ENCODE measurements around the gene PHKB. TPM values are rescaled to one million over a fixed set of nuclear protein-coding genes. Genes with fewer than 3 reads are reported as not detected.
"Not testable (repeated sequence)": the region's sequence is repeated elsewhere in the genome, so short reads cannot be mapped to it uniquely, and the experiment has no call there.

PHKB gene
- total RNA-seq = 10 to 100 TPM; 90.4 to 91.5 TPM
- long read RNA-seq, full-length matches to known transcripts = 6 of 48 reads
- long read RNA-seq, partial matches to known transcripts = 4 of 48 reads
- long read RNA-seq, other reads (novel, unspliced or antisense) = 38 of 48 reads

GRCh38 chr16:47460711-47461597 is at the start of gene PHKB, which contains the start of gene ITFG1:
Gene PHKB (plus strand): TSS chr16:47461331. CDS start chr16:47461351, 20 bp downstream.
Gene ITFG1 (minus strand): TSS chr16:47461063. CDS start chr16:47461045, 18 bp downstream.
- DNase-seq (peak; percentile 88 to 95), ATAC-seq (peak; percentile 92)
- intact Hi-C loops (cut with DNase I, micrococcal nuclease) = no loop called here

- intact Hi-C loops (cut with DNase I, micrococcal nuclease) = no loop called here
- DNase-seq (no peak), ATAC-seq (no peak)
Measured at GRCh38 chr16:47413041-47413440, 48.1 kb upstream of the PHKB start.

GRCh38 chr16:47416869-47417268 is 44.3 kb upstream of the PHKB start:
- intact Hi-C loops (cut with DNase I, micrococcal nuclease) = no loop called here
- no peak for DNase-seq
- ATAC-seq = no peak

GRCh38 chr16:47424846-47425245 is 36.3 kb upstream of the PHKB start:
- DNase-seq = no peak
- intact Hi-C loops (cut with DNase I, micrococcal nuclease) = no loop called here
- ATAC-seq = no peak

DNA sequence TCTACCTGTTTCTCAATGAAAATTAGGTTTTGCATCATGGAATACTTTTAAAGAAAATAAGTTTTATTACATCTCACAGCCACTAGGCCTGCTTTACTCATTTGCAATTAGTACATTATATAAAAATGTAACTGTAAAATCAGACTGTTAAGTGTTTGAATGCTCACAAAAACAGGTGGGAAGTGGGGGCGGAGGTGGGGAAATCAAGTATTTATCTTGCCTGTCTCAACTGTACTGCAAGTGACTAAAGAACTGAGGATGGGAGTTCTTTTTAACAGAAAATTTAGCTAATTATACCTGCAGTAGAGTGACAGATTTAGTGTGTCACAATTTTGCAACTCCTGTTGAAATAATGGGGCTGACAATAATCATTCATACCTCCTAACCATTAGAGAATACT is 34.3 kb upstream of the PHKB start:
- intact Hi-C loops (cut with DNase I, micrococcal nuclease) = no loop called here
- ATAC-seq (no peak), DNase-seq (no peak)

DNA sequence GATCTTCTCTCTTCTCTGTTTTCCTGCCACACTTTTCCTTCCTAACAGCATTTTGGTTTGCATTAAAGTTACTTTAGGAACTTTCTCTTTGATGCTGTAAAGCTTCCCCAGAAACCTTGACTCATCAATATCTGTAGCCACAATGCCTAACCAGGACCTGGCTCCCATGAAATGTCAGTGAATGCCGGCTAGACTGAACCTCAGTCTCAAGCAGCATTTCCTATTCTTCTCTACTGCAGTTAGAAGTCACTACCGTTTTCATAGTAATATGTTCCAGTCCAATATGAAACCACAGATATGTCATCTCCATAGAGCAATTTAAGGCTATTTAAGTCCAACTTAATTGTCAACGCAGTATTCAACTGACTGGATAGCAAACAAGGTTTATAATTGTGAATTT is 29.2 kb upstream of the PHKB start:
- intact Hi-C loops (cut with DNase I, micrococcal nuclease) = no loop called here
- DNase-seq (no peak), ATAC-seq (no peak)

DNA sequence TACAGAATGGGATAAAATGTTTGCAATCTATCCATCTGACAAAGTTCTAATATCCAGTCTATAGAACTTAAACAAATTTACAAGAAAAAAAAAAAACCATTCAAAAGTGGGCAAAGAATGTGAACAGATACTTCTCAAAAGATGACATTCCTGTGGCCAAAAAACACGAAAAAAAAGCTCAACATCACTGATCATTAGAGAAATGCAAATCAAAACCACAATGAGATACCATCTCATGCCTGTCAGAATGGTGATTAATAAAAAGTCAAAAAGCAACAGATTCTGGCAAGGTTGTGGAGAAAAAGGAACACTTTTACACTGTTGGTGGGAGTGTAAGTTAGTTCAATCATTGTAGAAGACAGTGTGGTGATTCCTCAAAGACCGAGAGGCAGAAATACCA is 26.9 kb upstream of the PHKB start:
- intact Hi-C loops (cut with DNase I, micrococcal nuclease); ATAC-seq; DNase-seq: not testable (repeated sequence)

DNA sequence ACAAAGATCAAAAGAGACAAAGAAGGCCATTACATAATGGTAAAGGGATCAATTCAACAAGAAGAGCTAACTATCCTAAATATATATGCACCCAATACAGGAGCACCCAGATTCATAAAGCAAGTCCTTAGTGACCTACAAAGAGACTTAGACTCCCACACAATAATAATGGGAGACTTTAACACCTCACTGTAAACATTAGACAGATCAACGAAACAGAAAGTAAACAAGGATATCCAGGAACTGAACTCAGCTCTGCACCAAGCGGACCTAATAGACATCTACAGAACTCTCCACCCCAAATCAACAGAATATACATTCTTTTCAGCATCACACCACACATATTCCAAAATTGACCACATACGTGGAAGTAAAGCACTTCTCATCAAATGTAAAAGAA is 21.1 kb upstream of the PHKB start:
- ATAC-seq; intact Hi-C loops (cut with DNase I, micrococcal nuclease); DNase-seq: not testable (repeated sequence)

- intact Hi-C loops (cut with DNase I, micrococcal nuclease); ATAC-seq; DNase-seq: not testable (repeated sequence)
Measured at GRCh38 chr16:47442884-47443283, 18.2 kb upstream of the PHKB start.

GRCh38 chr16:47446431-47446830 is 14.7 kb upstream of the PHKB start:
- no peak for ATAC-seq
- intact Hi-C loops (cut with DNase I, micrococcal nuclease) = no loop called here
- no peak for DNase-seq

GRCh38 chr16:47448830-47449575 is 12.1 kb upstream of the PHKB start:
- ATAC-seq (no peak), DNase-seq (no peak)
- intact Hi-C loops (cut with DNase I, micrococcal nuclease) = no loop called here

DNA sequence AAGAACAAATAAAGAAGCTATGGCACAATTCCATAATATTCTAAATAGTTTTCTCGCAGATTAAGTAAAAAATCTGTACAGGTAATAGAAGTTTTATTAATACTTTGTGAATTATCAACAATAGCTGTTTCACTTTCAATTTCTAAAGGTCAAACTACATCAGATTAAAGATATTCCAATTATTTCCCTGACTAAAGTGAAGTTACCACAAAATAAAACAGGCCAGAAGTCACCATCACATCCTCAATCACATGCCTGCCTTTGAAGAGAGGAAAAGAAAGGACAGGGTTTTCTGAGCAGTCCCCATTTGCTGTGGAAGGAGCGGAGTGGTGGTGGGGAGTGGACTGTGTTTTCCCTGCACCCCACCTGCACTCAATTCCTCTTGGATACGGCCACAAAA is 11.3 kb upstream of the PHKB start:
- no peak for ATAC-seq
- no peak for DNase-seq
- intact Hi-C loops (cut with DNase I, micrococcal nuclease) = no loop called here

- DNase-seq (no peak), ATAC-seq (no peak)
- intact Hi-C loops (cut with DNase I, micrococcal nuclease) = no loop called here
Measured at GRCh38 chr16:47458331-47458730, 2.8 kb upstream of the PHKB start.

GRCh38 chr16:47459603-47460002 is 1.5 kb upstream of the PHKB start:
- ATAC-seq (no peak), DNase-seq (no peak)
- intact Hi-C loops (cut with DNase I, micrococcal nuclease) = no loop called here

DNA sequence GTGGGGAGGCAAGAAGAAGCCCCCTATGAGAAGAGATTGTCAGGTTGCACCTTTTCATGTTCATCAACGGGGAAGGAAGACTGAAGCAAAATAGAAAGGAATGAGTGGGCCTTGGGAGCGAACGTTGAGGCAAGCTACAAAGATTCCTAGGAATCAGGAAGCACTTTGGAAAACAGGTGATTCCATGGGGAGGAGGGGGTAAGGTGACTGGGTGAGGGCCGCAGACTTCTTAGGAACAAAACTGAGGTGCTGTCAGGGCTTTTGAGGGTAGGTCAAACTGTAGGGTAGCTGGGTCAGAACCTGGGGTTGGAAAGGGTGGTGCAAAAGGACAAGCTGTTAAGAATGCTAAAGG is 796 bp upstream of the PHKB start:
- ATAC-seq = peak; percentile 45
- DNase-seq = no peak
- intact Hi-C loops (cut with DNase I, micrococcal nuclease) = no loop called here

DNA sequence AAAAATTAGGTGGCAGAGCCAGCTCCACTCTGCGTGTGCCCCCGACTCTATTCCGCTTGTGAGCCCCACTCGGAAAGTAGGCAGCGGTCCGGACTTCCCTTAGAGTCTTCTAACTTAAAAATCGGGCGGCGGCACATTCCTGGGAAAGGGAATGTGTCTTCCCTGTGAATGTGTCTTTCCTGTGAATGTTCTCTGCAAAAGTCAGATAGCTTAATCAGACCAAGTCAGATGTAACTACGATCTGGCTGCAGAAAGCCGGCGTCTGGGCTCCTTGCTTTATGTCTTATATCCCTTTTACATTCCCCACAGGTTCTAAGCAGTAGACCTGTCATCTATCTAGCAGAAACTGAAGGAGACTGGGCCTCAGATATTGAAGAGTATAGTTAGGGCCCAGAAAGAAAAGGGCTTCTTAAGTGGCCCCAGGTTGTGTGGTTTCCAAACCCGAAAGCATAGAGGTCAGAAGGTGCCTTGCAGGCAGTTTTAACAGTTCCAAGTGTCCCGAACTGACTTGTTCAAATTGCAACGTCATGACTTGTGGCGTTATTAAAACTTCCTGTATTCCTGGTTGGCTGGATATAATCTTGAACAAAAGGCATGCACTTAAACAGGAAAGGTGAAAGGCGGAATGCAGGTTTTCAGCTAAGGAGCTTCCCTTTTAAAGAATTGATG is 601 bp downstream of the PHKB start:
- peak in 1 of 2 donors; percentile 28 for DNase-seq
- peak; percentile 60 for ATAC-seq
- intact Hi-C loops (cut with DNase I, micrococcal nuclease) = no loop called here

GRCh38 chr16:47463771-47464624 is 2.9 kb downstream of the PHKB start:
- intact Hi-C loops (cut with DNase I, micrococcal nuclease) = no loop called here
- DNase-seq = no peak
- ATAC-seq = no peak

- DNase-seq (no peak), ATAC-seq (no peak)
- intact Hi-C loops (cut with DNase I, micrococcal nuclease) = no loop called here
Measured at GRCh38 chr16:47465919-47466630, 4.9 kb downstream of the PHKB start.

Data from left colon (tissue), 2 donors.